HepG2 (cell line): ENCODE results near the gene ARF6. TPM values are rescaled to one million over a fixed set of nuclear protein-coding genes. Genes with fewer than 3 reads are reported as not detected.
A peak's percentile ranks its signal among the peaks of the same experiment; 100 is the strongest.

Experiments used
- ARID4A ChIP-seq: sonication (generic); formaldehyde crosslinking; IDR thresholded peaks from 2 replicates; pipeline ENCODE4 v1.5.0; 2020; ENCODE audit warnings: mild to moderate bottlenecking, missing genetic modification reagents, borderline replicate concordance
- CEBPB ChIP-seq: IDR thresholded peaks from 2 replicates; pipeline ENCODE4 v1.6.1; 2011; ENCODE audit warnings: low read depth, low read length, improper control_type of control experiment, borderline replicate concordance
- CHD2 ChIP-seq: IDR thresholded peaks from 2 replicates; pipeline ENCODE4 v1.6.1; 2011; ENCODE audit warnings: low read depth, low read length, improper control_type of control experiment
- ELF1 ChIP-seq: sonication (generic); formaldehyde crosslinking; IDR thresholded peaks from 2 replicates; pipeline ENCODE4 v1.4.0; 2020; ENCODE audit warnings: missing genetic modification reagents
- HES4 ChIP-seq: sonication (generic); formaldehyde crosslinking; IDR thresholded peaks from 2 replicates; pipeline ENCODE4 v1.9.0; 2021; ENCODE audit warnings: mild to moderate bottlenecking, missing genetic modification reagents, borderline replicate concordance
- HOXA5 ChIP-seq: sonication (generic); formaldehyde crosslinking; IDR thresholded peaks from 2 replicates; pipeline ENCODE4 v1.4.0; 2020; ENCODE audit warnings: missing genetic modification reagents
- PHF21A ChIP-seq: sonication (generic); formaldehyde crosslinking; IDR thresholded peaks from 2 replicates; pipeline ENCODE4 v1.5.0; 2020; ENCODE audit warnings: mild to moderate bottlenecking, missing genetic modification reagents
- POGK ChIP-seq: sonication (generic); formaldehyde crosslinking; conservative IDR thresholded peaks from 2 replicates; pipeline ENCODE4 v1.8.0; 2022; ENCODE audit warnings: mild to moderate bottlenecking, moderate library complexity, missing genetic modification reagents
- SPEN ChIP-seq: sonication (generic); formaldehyde crosslinking; IDR thresholded peaks from 2 replicates; pipeline ENCODE4 v1.5.1; 2020; ENCODE audit warnings: low read depth, mild to moderate bottlenecking, missing genetic modification reagents
- ZFP37 ChIP-seq: sonication (generic); formaldehyde crosslinking; IDR thresholded peaks from 2 replicates; pipeline ENCODE4 v1.4.0; 2020; ENCODE audit warnings: missing genetic modification reagents, borderline replicate concordance
- ZGPAT ChIP-seq: IDR thresholded peaks from 2 replicates; pipeline ENCODE4 v1.6.1; 2016; ENCODE audit warnings: mild to moderate bottlenecking
- ZNF691 ChIP-seq: sonication (generic); formaldehyde crosslinking; IDR thresholded peaks from 2 replicates; pipeline ENCODE4 v1.4.0; 2020; ENCODE audit warnings: missing genetic modification reagents, low read depth, mild to moderate bottlenecking, borderline replicate concordance
- ZNF710 ChIP-seq: sonication (generic); formaldehyde crosslinking; IDR thresholded peaks from 2 replicates; pipeline ENCODE4 v1.5.0; 2020; ENCODE audit warnings: mild to moderate bottlenecking, missing genetic modification reagents, borderline replicate concordance
- ZNF768 ChIP-seq: sonication (generic); formaldehyde crosslinking; IDR thresholded peaks from 2 replicates; pipeline ENCODE4 v1.4.0; 2020; ENCODE audit warnings: missing genetic modification reagents
- ZNF776 ChIP-seq: sonication (generic); formaldehyde crosslinking; IDR thresholded peaks from 2 replicates; pipeline ENCODE4 v1.4.0; 2020; ENCODE audit warnings: mild to moderate bottlenecking, missing genetic modification reagents
- ZNF839 ChIP-seq: sonication (generic); formaldehyde crosslinking; IDR thresholded peaks from 2 replicates; pipeline ENCODE4 v1.4.0; 2020; ENCODE audit warnings: missing genetic modification reagents, mild to moderate bottlenecking, borderline replicate concordance
- polyA plus RNA-seq, 8 experiments: library from polyadenylated mRNA; depleted of rRNA in 3 of 8; stranded (reverse) in 7 of 8; unstranded in 1 of 8; fragments of >200 nt; fragmentation: Illumina TruSeq in 4 of 8; extraction: Trizol in 4 of 8; gene quantifications; 2 replicates each; pipeline versions ENCODE4 v1.2.1 to v1.2.3, GENCODE V29; 2011 to 2016; ENCODE audit warnings: low read depth in 4 of 8, missing spikeins in 1 of 8, mixed read lengths in 1 of 8; ENCODE audit not compliant: insufficient read depth in 1 of 8
- total RNA-seq, 5 experiments: library from RNA; depleted of rRNA; stranded (reverse); fragments of >200 nt; fragmentation: Illumina TruSeq; extraction: Trizol; gene quantifications; 2 replicates each; pipeline ENCODE4 v1.2.3, GENCODE V29; 2016; ENCODE audit warnings: low read depth in 1 of 5

Gene ARF6
- total and polyA plus RNA-seq, 2 of the 13 experiments (the other 11 are each of a cell fraction or from before 2014, with no cell fraction given): 12.7 to 31.9 TPM

- TF ChIP-seq ZGPAT (CRISPR knock-in tag): peak; percentile 87; the same call in 1 of the 2 replicates
- 0 out of 2 replicates have a peak, but pooled peaks have one; percentile 44 for TF ChIP-seq ZNF691
- peak; percentile 74 for TF ChIP-seq ELF1 (CRISPR knock-in tag)
- peak; percentile 34; the same call in 1 of the 2 replicates for TF ChIP-seq ZNF768 (CRISPR knock-in tag)
- 0 out of 2 replicates have a peak, but pooled peaks have one; percentile 63 for TF ChIP-seq ZNF839
- 0 out of 2 replicates have a peak, but pooled peaks have one; percentile 40 for TF ChIP-seq ZNF710 (CRISPR knock-in tag)
- TF ChIP-seq HOXA5 (CRISPR knock-in tag): peak; percentile 42; the same call in 1 of the 2 replicates
- TF ChIP-seq PHF21A (CRISPR knock-in tag): peak; percentile 44; the same call in 1 of the 2 replicates
- no peak for TF ChIP-seq CHD2
- TF ChIP-seq ARID4A: peak; percentile 88
- TF ChIP-seq SPEN: peak; percentile 92
- TF ChIP-seq ZFP37: peak; percentile 21; the same call in 1 of the 2 replicates
- peak; percentile 90 for TF ChIP-seq HES4 (CRISPR knock-in tag)
- peak; percentile 58; the same call in 1 of the 2 replicates for TF ChIP-seq CEBPB
- peak; percentile 65; the same call in 1 of the 2 replicates for TF ChIP-seq ZNF776 (CRISPR knock-in tag)
- TF ChIP-seq POGK (CRISPR knock-in tag): peak; percentile 89
Observed at GRCh38 chr14:49852301-49853157, 40.4 kb upstream of the ARF6 start, which contains the start of gene NEMF (continued).
